Activated T-cell treated with anti-CD3 and anti-CD28 coated beads, Interleukin-2, amount 50 U/mL, for 24 hours (primary cell): ENCODE results near the gene PRPF40A.
A peak's percentile ranks its signal among the peaks of the same experiment; 100 is the strongest.

ENCODE experiments used
- DNase-seq: peaks from one replicate; pipeline ENCODE4 v3.0.0-alpha.2; 2020
- H3K27ac Mint-ChIP-seq: 2 replicates; pipeline ENCODE4 v1.8.0; 2020; ENCODE audit warnings: mild to moderate bottlenecking, mixed read lengths
- H3K27me3 Mint-ChIP-seq: 2 replicates; pipeline ENCODE4 v1.8.0; 2020; ENCODE audit warnings: mixed read lengths
- H3K36me3 Mint-ChIP-seq: 2 replicates; pipeline ENCODE4 v1.8.0; 2020; ENCODE audit warnings: low read depth, mixed read lengths
- H3K4me1 Mint-ChIP-seq: 2 replicates; pipeline ENCODE4 v1.8.0; 2020; ENCODE audit warnings: low read depth, mixed read lengths
- H3K4me3 Mint-ChIP-seq: 2 replicates; pipeline ENCODE4 v1.8.0; 2020; ENCODE audit warnings: mild to moderate bottlenecking, moderate library complexity, mixed read lengths
- H3K9me3 Mint-ChIP-seq: 2 replicates; pipeline ENCODE4 v1.8.0; 2020; ENCODE audit warnings: mixed read lengths

Gene PRPF40A

DNA sequence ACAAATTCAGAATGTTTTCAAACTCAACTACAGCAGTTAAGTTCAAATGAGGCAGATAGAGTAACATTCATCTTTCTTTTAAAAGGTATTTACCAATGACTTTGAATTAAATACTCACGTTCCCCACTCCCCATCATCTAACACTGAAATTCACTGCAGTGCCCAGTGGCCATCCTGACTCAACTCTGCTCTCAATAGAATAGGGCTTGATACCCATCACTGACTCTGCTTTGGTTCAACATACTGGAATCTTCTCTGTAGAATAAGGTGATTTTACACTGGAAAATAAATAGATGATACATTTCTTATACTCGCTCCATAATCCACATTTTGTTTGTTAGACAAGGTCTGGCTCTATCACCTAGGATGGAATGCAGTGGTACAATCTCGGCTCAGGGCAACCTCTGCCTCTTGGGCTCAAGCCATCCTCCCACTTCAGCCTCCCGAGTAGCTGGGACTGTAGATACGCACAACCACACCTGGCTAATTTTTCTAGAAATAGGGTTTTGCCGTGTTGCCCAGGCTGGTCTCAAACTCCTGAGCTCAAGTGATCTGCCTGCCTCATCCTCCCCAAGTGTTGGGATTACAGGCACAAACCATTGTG is 66.4 kb downstream of the PRPF40A start:
- DNase-seq, result no peak
- Mint-ChIP-seq H3K27ac (peak overlapping the region; percentile 23), H3K4me3 (no peak overlapping the region)

DNA sequence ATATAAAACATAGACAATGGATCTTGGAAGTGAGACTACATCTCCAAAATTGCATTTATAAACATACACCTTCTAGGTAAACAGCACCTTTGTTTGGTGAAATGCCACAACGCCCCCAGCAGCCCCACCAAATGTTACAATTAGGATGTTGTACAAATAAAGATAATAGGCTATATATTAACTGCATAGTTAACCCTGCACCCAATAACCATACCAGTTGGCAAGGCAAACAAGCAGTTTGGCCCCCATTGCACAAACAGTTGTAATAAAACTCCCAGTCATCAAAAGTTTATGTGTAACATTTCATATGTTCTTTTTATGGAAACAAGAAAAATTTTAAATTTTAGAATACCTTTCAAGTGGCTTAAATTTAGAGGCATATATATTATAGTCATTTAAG is 67.3 kb downstream of the PRPF40A start:
- H3K9me3 Mint-ChIP-seq, result no peaks in the 10 kb centered on the region
- no peak overlapping the region for H3K27ac Mint-ChIP-seq
- no peak overlapping the region for H3K4me3 Mint-ChIP-seq
- no peaks in the 10 kb centered on the region for H3K27me3 Mint-ChIP-seq
- DNase-seq, result no peak
- H3K36me3 Mint-ChIP-seq, result peaks cover 54% of the 10 kb centered on the region
- no peaks in the 10 kb centered on the region for H3K4me1 Mint-ChIP-seq

More for the DNA sequence above, 66.4 kb downstream of the PRPF40A start:
- no peaks in the 10 kb centered on the region for H3K27me3 Mint-ChIP-seq
- H3K36me3 Mint-ChIP-seq, result peaks cover 63% of the 10 kb centered on the region
- no peaks in the 10 kb centered on the region for H3K9me3 Mint-ChIP-seq
- H3K4me1 Mint-ChIP-seq, result peaks cover 1% of the 10 kb centered on the region

DNA sequence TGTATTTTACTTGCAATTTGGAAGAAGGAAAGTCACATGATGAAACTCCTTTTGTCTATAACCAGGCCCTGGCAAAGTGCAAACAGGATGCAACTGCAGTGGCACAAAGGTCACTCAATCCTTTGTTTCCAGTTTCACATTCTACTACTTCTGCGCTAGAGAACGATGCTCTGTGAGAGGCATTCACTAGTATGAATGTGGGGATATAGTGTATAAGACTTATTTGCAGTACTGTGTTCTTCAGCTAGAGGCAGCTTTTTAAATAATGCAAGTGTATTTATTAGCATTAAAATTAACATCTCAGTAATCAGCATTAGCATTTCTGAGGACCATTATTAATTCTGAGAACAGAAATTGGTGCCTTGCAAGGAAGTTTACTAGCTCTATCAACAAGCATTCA is 68.9 kb downstream of the PRPF40A start:
- DNase-seq, result no peak
- no peaks in the 10 kb centered on the region for H3K27me3 Mint-ChIP-seq
- H3K27ac Mint-ChIP-seq, result no peak overlapping the region
- H3K9me3 Mint-ChIP-seq, result no peaks in the 10 kb centered on the region
- H3K36me3 Mint-ChIP-seq, result peaks cover 41% of the 10 kb centered on the region
- H3K4me3 Mint-ChIP-seq, result no peak overlapping the region
- no peaks in the 10 kb centered on the region for H3K4me1 Mint-ChIP-seq

DNA sequence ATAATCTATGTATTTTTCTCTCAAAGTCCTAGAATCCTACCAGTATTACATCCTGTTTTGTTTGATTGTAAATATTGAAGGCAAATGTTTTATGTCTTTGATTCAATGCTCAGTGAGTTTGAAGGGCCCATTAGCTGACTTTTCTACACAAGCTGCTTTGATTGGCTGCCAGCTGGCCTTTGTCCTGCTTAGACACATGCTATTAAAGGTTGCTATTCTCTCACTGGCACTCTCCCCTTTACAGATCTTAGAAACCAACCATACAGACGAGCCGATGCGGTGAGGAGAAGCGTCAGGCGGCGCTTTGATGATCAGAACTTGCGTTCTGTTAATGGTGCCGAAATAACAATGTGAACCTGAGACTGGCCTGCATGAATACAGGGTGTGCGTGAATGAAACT is 69.7 kb downstream of the PRPF40A start:
- Mint-ChIP-seq H3K27me3 (no peaks in the 10 kb centered on the region), H3K36me3 (peaks cover 34% of the 10 kb centered on the region), H3K4me1 (no peaks in the 10 kb centered on the region), H3K9me3 (no peaks in the 10 kb centered on the region), H3K27ac (peak overlapping the region; percentile 30), H3K4me3 (no peak overlapping the region)
- no peak for DNase-seq

DNA sequence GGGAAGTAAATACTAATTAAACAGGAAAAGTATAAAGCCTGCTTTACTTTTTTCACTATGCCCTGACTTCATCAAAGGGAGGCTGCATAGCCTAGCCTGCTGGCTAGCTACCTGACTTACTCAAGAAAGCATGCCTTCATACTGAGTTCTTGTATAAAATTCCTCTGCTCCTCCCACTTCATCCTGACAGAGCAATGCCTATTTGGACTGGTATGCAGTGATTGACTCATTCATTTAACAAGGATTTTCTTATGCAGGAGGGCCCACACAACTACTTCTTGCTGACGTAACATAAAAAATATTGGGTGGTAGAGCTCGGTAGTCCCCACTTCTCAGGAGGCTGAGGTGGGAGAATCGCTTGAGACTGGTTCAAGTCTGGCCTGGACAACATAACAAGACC is 70.5 kb downstream of the PRPF40A start:
- Mint-ChIP-seq H3K9me3 (no peaks in the 10 kb centered on the region), H3K27me3 (no peaks in the 10 kb centered on the region), H3K4me1 (no peaks in the 10 kb centered on the region), H3K36me3 (peaks cover 27% of the 10 kb centered on the region), H3K27ac (no peak overlapping the region), H3K4me3 (no peak overlapping the region)
- DNase-seq, result no peak

DNA sequence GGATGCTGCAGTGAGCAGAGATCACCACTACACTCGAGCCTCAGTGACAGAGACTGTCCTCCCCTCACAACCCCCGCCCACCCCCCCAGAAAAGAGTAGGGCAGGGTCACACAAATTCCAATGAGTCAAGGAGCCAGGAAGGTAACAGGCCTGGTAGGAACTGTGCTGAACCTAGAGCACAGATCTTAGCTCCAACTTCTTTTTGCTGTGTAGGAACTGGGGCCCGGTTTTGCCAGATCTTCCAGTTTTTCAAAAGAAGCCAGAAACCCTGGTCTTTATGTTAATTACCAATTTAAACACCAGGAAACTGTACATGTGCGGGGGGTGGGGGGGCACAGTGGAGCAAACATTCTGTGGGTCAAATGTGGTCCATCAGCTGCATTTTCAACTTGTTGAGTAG is 71.0 kb downstream of the PRPF40A start:
- no peaks in the 10 kb centered on the region for H3K27me3 Mint-ChIP-seq
- peaks cover 24% of the 10 kb centered on the region for H3K36me3 Mint-ChIP-seq
- H3K27ac Mint-ChIP-seq, result no peak overlapping the region
- H3K4me1 Mint-ChIP-seq, result no peaks in the 10 kb centered on the region
- H3K9me3 Mint-ChIP-seq, result no peaks in the 10 kb centered on the region
- H3K4me3 Mint-ChIP-seq, result no peak overlapping the region
- no peak for DNase-seq

DNA sequence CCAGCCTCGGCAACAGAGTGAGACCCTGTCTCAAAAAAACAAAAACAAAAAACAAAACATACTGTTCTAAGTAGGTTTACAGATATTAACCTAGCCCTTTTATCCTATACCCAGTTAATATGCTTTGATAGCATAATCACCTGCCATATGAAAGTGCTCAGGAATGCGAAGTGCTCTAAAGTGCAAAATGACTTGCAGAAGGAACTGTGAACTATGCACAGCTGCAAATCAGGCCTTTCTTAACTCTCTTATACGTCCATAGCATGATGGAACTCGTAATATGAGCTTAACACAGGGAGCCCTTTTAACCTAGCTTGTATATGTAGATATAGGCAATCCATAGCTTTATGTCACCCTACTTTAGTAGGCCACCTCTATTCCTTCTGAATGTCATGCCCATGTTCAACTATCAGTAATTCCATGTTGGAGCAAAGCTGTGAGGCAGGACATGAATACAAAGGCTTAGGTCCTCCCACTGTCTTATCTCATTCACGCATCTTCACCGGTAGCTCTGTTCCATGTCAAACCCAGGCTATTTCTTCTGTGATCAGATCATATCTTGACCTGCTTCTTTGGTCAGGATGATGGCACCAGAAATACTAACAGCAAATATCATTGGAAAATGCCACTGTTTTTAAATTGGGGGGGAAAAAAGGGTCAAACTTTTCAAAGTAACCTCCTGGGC is 72.9 kb downstream of the PRPF40A start:
- Mint-ChIP-seq H3K9me3 (no peaks in the 10 kb centered on the region), H3K27ac (peak overlapping the region; percentile 4), H3K36me3 (peaks cover 10% of the 10 kb centered on the region), H3K4me3 (no peak overlapping the region), H3K27me3 (no peaks in the 10 kb centered on the region), H3K4me1 (no peaks in the 10 kb centered on the region)
- no peak for DNase-seq

DNA sequence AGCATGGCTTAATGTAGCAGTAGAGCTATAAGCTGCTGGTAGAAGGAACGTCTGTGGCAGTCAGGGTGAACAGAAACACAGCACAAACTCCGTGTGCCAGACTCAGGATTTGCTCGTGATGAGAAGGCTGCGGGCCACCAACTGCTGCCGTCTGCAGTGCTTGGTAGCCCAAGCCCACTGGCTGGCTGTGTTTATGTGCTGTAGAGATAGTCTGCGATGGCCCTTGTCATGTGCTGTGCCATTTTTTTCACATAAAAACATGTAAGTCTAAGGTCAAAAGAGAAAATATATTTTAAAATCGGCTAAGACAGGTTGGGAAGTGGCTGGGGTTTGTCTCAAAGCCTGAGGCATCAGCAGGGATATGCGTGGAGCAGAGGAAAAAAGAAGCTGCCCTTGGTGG is 78.7 kb downstream of the PRPF40A start:
- Mint-ChIP-seq H3K27ac (no peak overlapping the region), H3K4me1 (peaks cover 4% of the 10 kb centered on the region), H3K4me3 (no peak overlapping the region), H3K27me3 (peaks cover 2% of the 10 kb centered on the region), H3K9me3 (no peaks in the 10 kb centered on the region), H3K36me3 (no peaks in the 10 kb centered on the region)
- DNase-seq, result no peak

DNA sequence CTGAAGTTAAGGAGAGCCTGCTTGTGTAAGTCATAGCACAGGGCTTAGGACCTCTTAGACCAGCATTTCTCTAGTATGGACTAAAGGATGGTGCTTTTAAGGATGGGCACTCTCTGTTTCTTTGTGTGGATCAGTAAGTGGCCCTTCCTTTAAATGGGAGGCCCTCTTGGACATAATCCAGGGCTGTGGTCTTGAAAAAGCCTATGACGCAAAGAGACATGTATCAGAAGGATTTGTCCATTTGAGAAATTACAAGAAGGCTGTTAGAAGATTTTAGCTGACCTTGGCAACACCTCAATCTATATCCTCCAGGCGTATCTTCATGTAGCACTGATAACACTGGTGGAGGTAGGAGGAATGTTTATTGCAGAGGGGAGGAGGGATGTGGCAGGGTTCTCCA is 79.2 kb downstream of the PRPF40A start:
- Mint-ChIP-seq H3K4me3 (no peak overlapping the region), H3K27me3 (peaks cover 2% of the 10 kb centered on the region), H3K4me1 (peaks cover 4% of the 10 kb centered on the region), H3K36me3 (no peaks in the 10 kb centered on the region), H3K9me3 (no peaks in the 10 kb centered on the region), H3K27ac (no peak overlapping the region)
- DNase-seq, result no peak

DNA sequence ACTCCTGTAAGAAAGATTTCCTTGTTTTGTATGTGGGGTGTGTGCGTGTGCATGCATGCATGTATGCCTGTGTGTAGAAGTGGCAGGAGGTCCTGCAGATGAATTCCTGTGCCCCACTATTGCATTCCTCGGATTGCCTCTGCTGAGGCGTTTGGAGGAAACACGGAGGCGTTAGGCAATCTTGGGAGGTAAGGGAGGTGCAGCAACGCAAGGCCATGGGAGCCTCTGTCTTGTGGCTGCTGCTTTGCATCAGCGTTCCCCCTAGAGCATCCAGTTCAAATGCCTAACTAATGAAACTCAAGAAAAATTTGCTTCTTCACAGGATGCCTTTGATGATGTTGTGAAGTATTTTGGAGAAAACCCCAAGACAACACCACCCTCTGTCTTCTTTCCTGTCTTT is 80.0 kb downstream of the PRPF40A start:
- no peaks in the 10 kb centered on the region for H3K9me3 Mint-ChIP-seq
- no peak overlapping the region for H3K27ac Mint-ChIP-seq

DNA sequence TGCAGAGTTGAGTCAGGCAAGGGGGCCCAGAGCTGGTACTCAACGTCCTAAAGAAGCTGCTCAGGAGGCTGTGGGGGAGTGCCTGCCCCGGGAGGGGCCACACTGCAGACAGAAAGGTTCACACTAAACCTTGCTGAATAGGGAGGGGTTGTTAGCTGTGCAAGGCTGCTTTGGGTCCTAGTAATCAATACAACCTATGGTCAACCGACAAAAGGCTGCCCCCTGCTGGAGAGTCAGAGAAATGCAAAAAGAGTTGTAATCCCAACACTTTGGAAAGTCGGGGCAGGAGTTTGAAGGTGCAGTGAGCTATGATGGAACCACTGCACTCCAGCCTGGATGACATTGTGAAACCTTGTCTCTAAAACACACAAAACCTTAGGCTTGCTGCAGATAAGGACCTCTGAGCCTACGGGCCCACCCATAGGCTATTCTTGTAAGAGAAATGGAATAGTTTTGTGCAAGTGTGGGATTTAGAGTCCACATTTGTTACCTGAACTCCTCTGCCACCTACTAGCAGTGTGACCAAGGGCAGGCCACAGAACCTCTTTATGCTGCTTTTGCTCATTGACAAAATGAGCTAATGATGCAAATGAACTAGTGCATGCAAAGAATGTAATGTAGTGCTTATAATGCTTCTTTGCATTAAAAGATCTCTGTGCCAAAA is 81.5 kb downstream of the PRPF40A start:
- H3K4me3 Mint-ChIP-seq, result no peak overlapping the region
- peaks cover 9% of the 10 kb centered on the region for H3K27me3 Mint-ChIP-seq
- no peaks in the 10 kb centered on the region for H3K9me3 Mint-ChIP-seq
- H3K4me1 Mint-ChIP-seq, result peaks cover 4% of the 10 kb centered on the region
- H3K36me3 Mint-ChIP-seq, result no peaks in the 10 kb centered on the region
- peak; percentile 71 for DNase-seq
- no peak overlapping the region for H3K27ac Mint-ChIP-seq

More for the DNA sequence above, 80.0 kb downstream of the PRPF40A start:
- Mint-ChIP-seq H3K27me3 (peaks cover 7% of the 10 kb centered on the region), H3K4me3 (no peak overlapping the region), H3K4me1 (peaks cover 4% of the 10 kb centered on the region), H3K36me3 (no peaks in the 10 kb centered on the region)
- DNase-seq, result no peak

DNA sequence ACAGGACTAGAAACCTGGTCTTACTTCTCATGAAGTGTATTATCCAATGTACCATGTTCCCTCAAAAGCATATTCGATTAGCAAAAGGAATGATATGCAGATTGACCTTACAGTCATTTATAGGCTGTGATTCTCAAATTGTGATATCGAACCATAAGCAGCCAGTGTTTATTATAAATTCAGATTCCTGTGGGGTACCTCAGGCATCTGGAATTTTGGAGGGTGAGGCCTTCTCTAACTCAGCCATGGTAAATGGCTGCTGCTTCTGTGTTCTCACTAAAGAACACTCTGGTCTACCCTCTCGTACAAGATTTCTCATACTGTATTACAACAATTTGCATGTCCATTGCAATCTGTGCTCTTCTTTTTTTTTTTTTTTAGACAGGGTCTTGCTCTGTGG is 84.5 kb downstream of the PRPF40A start:
- Mint-ChIP-seq H3K4me1 (peaks cover 4% of the 10 kb centered on the region), H3K36me3 (no peaks in the 10 kb centered on the region), H3K27me3 (peaks cover 9% of the 10 kb centered on the region), H3K27ac (no peak overlapping the region), H3K9me3 (no peaks in the 10 kb centered on the region), H3K4me3 (no peak overlapping the region)
- DNase-seq, result no peak

DNA sequence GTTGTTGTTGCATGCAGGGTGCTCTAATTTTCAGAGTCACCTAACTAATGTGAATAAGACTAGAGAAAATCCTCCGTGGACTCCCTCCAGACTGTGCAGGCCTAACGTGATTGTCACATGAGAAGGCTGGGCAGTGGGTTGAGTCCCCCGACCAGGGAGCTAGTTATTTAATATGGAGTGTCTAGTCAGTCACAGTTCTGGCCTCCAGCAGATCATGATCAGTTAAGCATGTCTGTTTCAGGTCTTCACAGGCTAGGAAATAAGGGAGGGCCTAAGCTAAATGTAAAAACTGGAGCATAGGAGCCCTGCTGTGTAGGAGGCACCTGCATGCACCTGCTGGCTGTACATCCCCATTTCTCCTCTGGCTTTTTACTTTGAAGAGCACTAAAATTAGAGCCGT is 86.8 kb downstream of the PRPF40A start:
- Mint-ChIP-seq H3K9me3 (no peaks in the 10 kb centered on the region), H3K27ac (no peak overlapping the region), H3K4me3 (no peak overlapping the region), H3K27me3 (peaks cover 10% of the 10 kb centered on the region), H3K36me3 (no peaks in the 10 kb centered on the region), H3K4me1 (peaks cover 1% of the 10 kb centered on the region)
- no peak for DNase-seq

DNA sequence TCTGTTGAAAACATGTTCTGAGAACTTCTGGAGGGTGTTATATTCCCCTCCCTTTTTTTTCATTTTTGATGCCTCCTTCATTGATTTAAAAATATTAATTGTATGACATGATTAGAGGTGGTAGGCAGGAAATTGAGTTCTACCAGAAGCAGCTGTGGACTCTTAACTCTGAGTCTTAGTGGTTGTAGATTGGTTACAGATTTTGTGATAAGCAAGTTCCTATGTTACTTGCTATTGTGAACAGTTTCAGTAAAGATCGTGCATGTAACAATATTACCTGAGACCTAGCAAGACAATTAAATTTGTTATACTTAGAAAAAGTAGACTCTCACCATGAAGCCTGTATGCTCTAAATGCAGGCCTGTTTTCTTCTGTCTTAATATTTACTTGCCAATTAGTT is 88.1 kb downstream of the PRPF40A start:
- no peak for DNase-seq
- no peak overlapping the region for H3K4me3 Mint-ChIP-seq
- H3K27ac Mint-ChIP-seq, result no peak overlapping the region
- H3K36me3 Mint-ChIP-seq, result no peaks in the 10 kb centered on the region
- H3K4me1 Mint-ChIP-seq, result no peaks in the 10 kb centered on the region
- H3K27me3 Mint-ChIP-seq, result peaks cover 16% of the 10 kb centered on the region
- H3K9me3 Mint-ChIP-seq, result no peaks in the 10 kb centered on the region

DNA sequence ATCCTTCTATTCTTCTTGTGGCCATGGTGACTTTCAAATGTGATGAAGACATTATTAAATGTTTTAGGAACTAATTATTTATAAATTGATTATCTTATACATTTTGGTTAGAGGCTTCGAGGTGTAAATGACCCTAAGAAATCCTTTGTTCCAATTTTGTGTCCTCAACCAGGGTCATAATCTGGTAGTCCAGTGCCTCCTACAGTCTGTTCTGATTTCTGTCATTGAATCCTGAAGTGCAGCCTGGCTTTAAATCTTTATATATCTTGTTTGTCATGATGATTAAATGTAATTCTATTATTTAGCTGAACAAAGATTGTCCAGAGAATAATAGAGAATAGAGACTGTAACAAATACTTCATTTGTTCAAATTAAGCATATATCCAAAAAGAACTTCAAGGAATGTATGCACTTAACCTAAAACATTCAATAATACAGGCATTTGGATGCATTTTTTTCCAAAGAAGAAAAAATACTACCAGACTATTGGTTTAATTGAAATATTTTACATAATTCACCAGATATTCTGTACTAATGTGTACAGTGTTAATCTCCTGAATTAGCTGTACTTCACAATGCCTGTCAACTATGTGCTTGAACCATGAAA is 89.8 kb downstream of the PRPF40A start:
- DNase-seq, result no peak
- no peaks in the 10 kb centered on the region for H3K4me1 Mint-ChIP-seq
- H3K27ac Mint-ChIP-seq, result no peak overlapping the region
- no peaks in the 10 kb centered on the region for H3K36me3 Mint-ChIP-seq
- no peak overlapping the region for H3K4me3 Mint-ChIP-seq
- H3K27me3 Mint-ChIP-seq, result peaks cover 14% of the 10 kb centered on the region
- H3K9me3 Mint-ChIP-seq, result no peaks in the 10 kb centered on the region
